K562 (cell line): ENCODE results near the gene MPC2. TPM values are rescaled to one million over a fixed set of nuclear protein-coding genes. Genes with fewer than 3 reads are reported as not detected.

Experiments used
- ATAC-seq: fragments of 200-7000 bp; cut with Tn5 transposase; 3 replicates; pipeline ENCODE4 v1.9.1; 2020; ENCODE audit warnings: moderate library complexity
- BruUV-seq: library from RNA; stranded (reverse); fragments of 400-500 nt; replicated peaks from 2 replicates; lab custom pipeline; 2021; lab: Mats Ljungman, UMichigan
- CTCF ChIA-PET: fragments of 300-600 bp; formaldehyde crosslinking; extraction: SDS; loops from one replicate; lab custom pipeline; 2021; ENCODE audit warnings: low intra/inter-chr PET ratio; lab: Yijun Ruan, JAX
- POLR2A ChIA-PET: fragments of 300-600, 350-650 bp; sonication (Branson Sonifier 250); formaldehyde crosslinking; extraction: SDS; loops from one replicate; lab custom pipeline; 2021; ENCODE audit warnings: antibody characterized with exemption, inconsistent platforms; lab: Yijun Ruan, JAX
- DNase-seq, 4 experiments: peaks; one replicate each; pipeline versions ENCODE4 v3.0.0 to v3.0.0-alpha.2; 2011 to 2018; ENCODE audit warnings: low spot score in 3 of 4, mixed read lengths in 3 of 4; ENCODE audit errors: extremely low read depth in 1 of 4
- FAIRE-seq: peaks from 2 replicates; lab custom pipeline; 2011; peaks lifted over from hg19 to GRCh38; lab: Jason Lieb, UNC
- H2AFZ ChIP-seq: 2 replicates; pipeline ENCODE4 v1.6.0; 2011; ENCODE audit warnings: low read depth, low read length, control low read depth, inconsistent platforms
- H3K27ac ChIP-seq: fragments of 200-600 bp; 3 replicates; pipeline ENCODE4 v1.8.0; 2011; ENCODE audit warnings: low read depth, mild to moderate bottlenecking, control low read depth, inconsistent platforms, low read length, moderate library complexity, mixed read lengths; ENCODE audit errors: extremely low read depth
- H3K27me3 ChIP-seq, 2 experiments: fragments of 300-600 bp in 1 of 2; 2 replicates in 1 of 2; 3 replicates in 1 of 2; pipeline versions ENCODE4 v1.6.0 to v1.8.0; 2011; ENCODE audit warnings: inconsistent platforms in 2 of 2, low read length in 2 of 2, mild to moderate bottlenecking in 1 of 2, mixed read lengths in 1 of 2, moderate library complexity in 1 of 2; ENCODE audit not compliant: control insufficient read depth in 2 of 2, insufficient read depth in 2 of 2
- H3K36me3 ChIP-seq: fragments of 300-600 bp; 3 replicates; pipeline ENCODE4 v1.8.0; 2011; ENCODE audit warnings: mild to moderate bottlenecking, low read length, inconsistent platforms; ENCODE audit not compliant: control insufficient read depth, insufficient read depth
- H3K4me1 ChIP-seq, 2 experiments: fragments of 200-600 bp in 1 of 2; replicated peaks in 1 of 2; 2 replicates in 1 of 2; 3 replicates in 1 of 2; pipeline versions ENCODE4 v1.5.1 to v1.8.0; 2011; ENCODE audit warnings: inconsistent platforms in 2 of 2, low read length in 2 of 2, mild to moderate bottlenecking in 1 of 2, mixed read lengths in 1 of 2, moderate library complexity in 1 of 2; ENCODE audit not compliant: control insufficient read depth in 2 of 2, insufficient read depth in 2 of 2
- H3K4me2 ChIP-seq: 2 replicates; pipeline ENCODE4 v1.6.1; 2011; ENCODE audit warnings: low read length, control low read depth, inconsistent platforms, mixed read lengths; ENCODE audit not compliant: insufficient read depth
- H3K4me3 ChIP-seq: fragments of 200-600 bp; sonication (generic), shearing (Covaris generic); 2 replicates; pipeline ENCODE4 v1.5.1; 2016; ENCODE audit warnings: control low read depth, inconsistent platforms
- H3K79me2 ChIP-seq: fragments of 200-600 bp; 3 replicates; pipeline ENCODE4 v1.8.0; 2011; ENCODE audit warnings: low read length, inconsistent platforms; ENCODE audit not compliant: control insufficient read depth, insufficient read depth
- H3K9ac ChIP-seq, 2 experiments: 2 replicates each; pipeline versions ENCODE4 v1.6.0 to v1.6.1; 2011; ENCODE audit warnings: low read depth in 2 of 2, low read length in 2 of 2, control low read depth in 1 of 2, inconsistent platforms in 1 of 2, mild to moderate bottlenecking in 1 of 2, mixed read lengths in 1 of 2; ENCODE audit not compliant: insufficient read depth in 1 of 2
- H3K9me1 ChIP-seq: one replicate; pipeline ENCODE4 v1.6.0; 2011; ENCODE audit warnings: inconsistent platforms, mild to moderate bottlenecking, low read length, moderate library complexity; ENCODE audit not compliant: control insufficient read depth, insufficient read depth
- H3K9me3 ChIP-seq: replicated peaks from 2 replicates; pipeline ENCODE4 v1.5.1; 2011; ENCODE audit warnings: low read depth, low read length, inconsistent platforms; ENCODE audit not compliant: control insufficient read depth, insufficient read depth
- H4K20me1 ChIP-seq: replicated peaks from 2 replicates; pipeline ENCODE4 v1.6.1; 2011; ENCODE audit warnings: low read length, inconsistent platforms, mixed read lengths; ENCODE audit not compliant: control insufficient read depth, insufficient read depth
- BCOR ChIP-seq: fragments of 450-650 bp; IDR thresholded peaks from 2 replicates; pipeline ENCODE4 v1.6.1; 2016
- BRF2 ChIP-seq: IDR thresholded peaks from 3 replicates; pipeline ENCODE4 v1.6.1; 2011; ENCODE audit warnings: borderline replicate concordance, mild to moderate bottlenecking; ENCODE audit not compliant: insufficient read length, insufficient read depth
- CBFA2T2 ChIP-seq: fragments of 450-650 bp; conservative IDR thresholded peaks from 2 replicates; pipeline ENCODE4 v1.6.1; 2017; ENCODE audit warnings: mild to moderate bottlenecking
- ETV6 ChIP-seq, 3 experiments: fragments of 150-350 bp in 1 of 3; sonication (generic) in 1 of 3; formaldehyde crosslinking in 1 of 3; IDR thresholded peaks; 2 replicates each; pipeline versions ENCODE4 v1.6.1 to v1.8.0; 2014 to 2022; ENCODE audit warnings: borderline replicate concordance in 2 of 3, low read depth in 2 of 3, antibody characterized with exemption in 1 of 3, low read length in 1 of 3, mild to moderate bottlenecking in 1 of 3, missing genetic modification reagents in 1 of 3
- GABPB2 ChIP-seq: fragments of 250-450 bp; sonication (Bioruptor Pico); conservative IDR thresholded peaks from 2 replicates; pipeline ENCODE4 v1.5.1; 2021; ENCODE audit warnings: mild to moderate bottlenecking
- HDAC2 ChIP-seq: fragments of 450-650 bp; IDR thresholded peaks from 2 replicates; pipeline ENCODE4 v1.6.1; 2016; ENCODE audit warnings: mild to moderate bottlenecking
- IRF2 ChIP-seq: sonication (generic); formaldehyde crosslinking; IDR thresholded peaks from 2 replicates; pipeline ENCODE4 v1.8.1; 2022; ENCODE audit warnings: mild to moderate bottlenecking, missing genetic modification reagents
- MNT ChIP-seq, 2 experiments: fragments of 450-650 bp; conservative IDR thresholded peaks; 2 replicates each; pipeline ENCODE4 v1.6.1; 2017; ENCODE audit warnings: mild to moderate bottlenecking in 2 of 2, moderate library complexity in 2 of 2
- SLC30A9 ChIP-seq: fragments of 250-450 bp; sonication (Bioruptor Pico); IDR thresholded peaks from 2 replicates; pipeline ENCODE4 v1.8.0; 2022; ENCODE audit warnings: mild to moderate bottlenecking, moderate library complexity
- SRSF3 ChIP-seq: fragments of 200-400 bp; formaldehyde crosslinking; IDR thresholded peaks from 2 replicates; pipeline ENCODE4 v1.6.1; 2016; ENCODE audit warnings: mild to moderate bottlenecking, low read length, moderate library complexity; ENCODE audit not compliant: insufficient read depth
- TRIM24 ChIP-seq, 2 experiments: fragments of 450-650 bp; IDR thresholded peaks; 2 replicates each; pipeline ENCODE4 v1.6.1; 2016
- YY1 ChIP-seq, 3 experiments: IDR thresholded peaks; 2 replicates each; pipeline ENCODE4 v1.6.1; 2011; ENCODE audit warnings: low read length in 2 of 3, mild to moderate bottlenecking in 2 of 3, moderate library complexity in 2 of 3, borderline replicate concordance in 1 of 3, control low read depth in 1 of 3, low read depth in 1 of 3; ENCODE audit not compliant: insufficient read depth in 3 of 3, insufficient replicate concordance in 2 of 3, control insufficient read depth in 1 of 3, insufficient read length in 1 of 3; ENCODE audit errors: extremely low read depth in 1 of 3
- ZNF408 ChIP-seq: fragments of 250-450 bp; sonication (Bioruptor Pico); IDR thresholded peaks from 2 replicates; pipeline ENCODE4 v1.4.0; 2020; ENCODE audit warnings: low read depth, mild to moderate bottlenecking, moderate library complexity
- ZNF589 ChIP-seq: fragments of 200-800 bp; sonication (Bioruptor generic); IDR thresholded peaks from 2 replicates; pipeline ENCODE4 v1.6.1; 2016; ENCODE audit warnings: low read depth, missing genetic modification characterization, missing compliant biosample characterization
- ZNF780A ChIP-seq: fragments of 250-450 bp; sonication (Bioruptor Pico); IDR thresholded peaks from 2 replicates; pipeline ENCODE4 v1.5.0; 2021; ENCODE audit warnings: mild to moderate bottlenecking
- in situ Hi-C: fragments of 300-500 bp; cut with MboI; formaldehyde crosslinking; loops from 4 replicates; pipeline ENCODE4 v1.15.0; 2018; ENCODE audit warnings: inconsistent platforms, mixed read lengths
- intact Hi-C: fragments of 100-400 bp; cut with micrococcal nuclease; formaldehyde crosslinking; loops from 2 replicates; pipeline ENCODE4 v1.14.2; 2022
- polyA plus RNA-seq, 8 experiments: library from polyadenylated mRNA; depleted of rRNA in 4 of 8; stranded (reverse) in 5 of 8; unstranded in 3 of 8; fragments of >200 nt; fragmentation: Nextera tagmentation in 2 of 8; fragmentation: Illumina TruSeq in 1 of 8; extraction: Ambion mirVana in 2 of 8; extraction: Trizol in 1 of 8; gene quantifications; 2 replicates each; pipeline versions ENCODE4 v1.2.1 to v1.2.3, GENCODE V29; 2011 to 2014; ENCODE audit warnings: inconsistent platforms in 1 of 8, missing spikeins in 1 of 8
- total RNA-seq, 7 experiments: library from RNA; depleted of rRNA in 6 of 7; stranded (reverse); fragments of >200 nt in 6 of 7; fragmentation: Illumina TruSeq in 2 of 7; extraction: Trizol in 2 of 7; gene quantifications; 2 replicates each; pipeline versions ENCODE4 v1.2.1 to v1.2.3, GENCODE V29; 2011 to 2021; ENCODE audit warnings: low replicate concordance in 1 of 7
- TF ChIP-seq, protein P1 (sequence below): fragments of 200-800 bp; sonication (Bioruptor generic); IDR thresholded peaks from 2 replicates; pipeline ENCODE4 v1.6.1; 2017; ENCODE audit warnings: missing genetic modification characterization, missing compliant biosample characterization

The MPC2 gene
- total and polyA plus RNA-seq, 9 of the 15 experiments (the other 6 are each of a cell fraction or from before 2014, with no cell fraction given): 70.7 to 179 (median 144) TPM

DNA sequence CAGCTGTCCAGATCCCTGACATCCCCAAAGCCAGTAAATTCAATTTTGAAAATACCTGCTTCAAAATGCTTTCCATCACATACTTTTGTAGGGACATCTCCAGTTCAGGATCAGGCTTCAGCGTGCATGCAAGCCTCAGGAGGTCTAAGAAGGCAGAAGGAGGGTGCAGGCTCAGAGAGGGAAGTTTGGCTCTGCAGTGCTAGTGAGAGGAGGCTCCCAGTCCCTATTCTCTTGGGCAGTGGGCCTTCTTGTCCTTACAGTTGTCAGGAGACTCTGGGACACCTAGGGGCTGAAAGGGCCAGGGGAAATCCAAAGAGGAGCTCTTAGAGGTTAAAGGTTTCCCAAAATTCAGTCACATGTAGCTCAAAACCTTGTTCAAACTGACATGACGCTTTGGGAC, 43.1 kb downstream of the MPC2 start (continued):
- no peak for TF ChIP-seq ZNF780A
- TF ChIP-seq, all 486 proteins: peak for 0

- no peak for ATAC-seq
- Histone ChIP-seq H3K27ac (no peak overlapping the region), H3K4me1 (no peaks in the 10 kb centered on the region), H3K9ac (no peak overlapping the region), H3K9me1 (no peaks in the 10 kb centered on the region), H3K9me3 (no peaks in the 10 kb centered on the region), H3K79me2 (peaks cover 7% of the 10 kb centered on the region; the same call in 2 of the 3 replicates), H4K20me1 (no peaks in the 10 kb centered on the region), H3K4me3 (no peak overlapping the region), H3K4me2 (no peak overlapping the region), H3K27me3 (no peaks in the 10 kb centered on the region), H3K36me3 (0 out of 3 replicates have a peak, but pooled peaks cover under 1% of the 10 kb centered on the region), H2AFZ (no peak overlapping the region)
- POLR2A ChIA-PET: interaction anchor here (1.0 kb wide), 1 partner anchor 12 kb away, joined by 3 read pairs; no protein-coding TSS in a partner anchor
- no TSS peak for BruUV-seq
- in situ Hi-C loops (no loop called here), intact Hi-C loops (no loop called here)
- no peak for DNase-seq
- CTCF ChIA-PET: no interaction called here
- no peak for FAIRE-seq
- TF ChIP-seq TRIM24 (IDR thresholded peaks at IDR 0.05): no peak
- TF ChIP-seq BRF2: no peak
- TF ChIP-seq ZNF408: no peak
- no peak for TF ChIP-seq ZNF589 (CRISPR knock-in tag)
- TF ChIP-seq ZNF780A: no peak
- no peak for TF ChIP-seq SLC30A9 (CRISPR knock-in tag)
- TF ChIP-seq CBFA2T2: no peak
- TF ChIP-seq HDAC2: no peak
- TF ChIP-seq MNT (conservative IDR thresholded peaks at IDR 0.05): no peak
- no peak for TF ChIP-seq BCOR
- TF ChIP-seq YY1 (IDR thresholded peaks at IDR 0.05; ENCODE audit: borderline replicate concordance in 1 of 3, control insufficient read depth in 1 of 3, extremely low read depth in 1 of 3, insufficient read depth in 3 of 3, insufficient read length in 1 of 3, insufficient replicate concordance in 2 of 3, low read depth in 1 of 3, low read length in 2 of 3): no peak
- no peak for TF ChIP-seq ETV6 (IDR thresholded peaks at IDR 0.05; ENCODE audit: borderline replicate concordance in 1 of 2, low read depth in 2 of 2, low read length in 1 of 2)
- TF ChIP-seq ETV6 (CRISPR knock-in tag; IDR thresholded peaks at IDR 0.05; ENCODE audit: borderline replicate concordance): no peak
- TF ChIP-seq, protein P1, sequence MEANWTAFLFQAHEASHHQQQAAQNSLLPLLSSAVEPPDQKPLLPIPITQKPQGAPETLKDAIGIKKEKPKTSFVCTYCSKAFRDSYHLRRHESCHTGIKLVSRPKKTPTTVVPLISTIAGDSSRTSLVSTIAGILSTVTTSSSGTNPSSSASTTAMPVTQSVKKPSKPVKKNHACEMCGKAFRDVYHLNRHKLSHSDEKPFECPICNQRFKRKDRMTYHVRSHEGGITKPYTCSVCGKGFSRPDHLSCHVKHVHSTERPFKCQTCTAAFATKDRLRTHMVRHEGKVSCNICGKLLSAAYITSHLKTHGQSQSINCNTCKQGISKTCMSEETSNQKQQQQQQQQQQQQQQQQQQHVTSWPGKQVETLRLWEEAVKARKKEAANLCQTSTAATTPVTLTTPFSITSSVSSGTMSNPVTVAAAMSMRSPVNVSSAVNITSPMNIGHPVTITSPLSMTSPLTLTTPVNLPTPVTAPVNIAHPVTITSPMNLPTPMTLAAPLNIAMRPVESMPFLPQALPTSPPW (CRISPR knock-in tag): no peak
- TF ChIP-seq SRSF3: no peak
- TF ChIP-seq GABPB2: no peak
- TF ChIP-seq IRF2 (CRISPR knock-in tag): no peak
Observed at GRCh38 chr1:167890400-167890799, 46.5 kb downstream of the MPC2 start.
